ENCODE measurements around the gene CLK1. TPM values are rescaled to one million over a fixed set of nuclear protein-coding genes. Genes with fewer than 3 reads are reported as not detected.

Gene CLK1
- total RNA-seq, 1 donor from 2014 or later = 46.2 TPM

- H3K36me3 Mint-ChIP-seq (ENCODE audit: low read depth, unreplicated experiment) = peaks cover 7% of the 10 kb centered on the region
- no peak overlapping the region for H3K4me3 Mint-ChIP-seq (ENCODE audit: unreplicated experiment)
- Histone ChIP-seq H3K27me3 (ENCODE audit: insufficient read depth, low read length) (no peaks in the 10 kb centered on the region), H3K79me2 (ENCODE audit: insufficient read depth, low read length) (no peaks in the 10 kb centered on the region), H2AFZ (ENCODE audit: low read depth, low read length) (no peak overlapping the region), H4K20me1 (ENCODE audit: insufficient read depth, low read length) (no peaks in the 10 kb centered on the region), H3K27ac (ENCODE audit: low read depth, low read length) (no peak overlapping the region), H3K9ac (ENCODE audit: low read length) (no peak overlapping the region), H3K4me1 (ENCODE audit: insufficient read depth, low read length) (no peaks in the 10 kb centered on the region), H3K4me3 (ENCODE audit: insufficient read depth, low read depth, low read length) (no peak overlapping the region), H3K36me3 (ENCODE audit: insufficient read depth, low read length) (no peaks in the 10 kb centered on the region), H3K4me2 (ENCODE audit: low read length) (no peak overlapping the region), H3K9me3 (ENCODE audit: insufficient read depth, low read depth, low read length) (no peaks in the 10 kb centered on the region)
- no peak for FAIRE-seq
- DNase-seq (ENCODE audit: low read depth) = no peak
- TF ChIP-seq EZH2 (IDR thresholded peaks at IDR 0.05; ENCODE audit: insufficient read depth, low read length) (no peak), CTCF (IDR thresholded peaks at IDR 0.05; ENCODE audit: insufficient read depth, low read depth, low read length) (no peak)
- H3K4me1 Mint-ChIP-seq (ENCODE audit: low read depth, unreplicated experiment) = no peaks in the 10 kb centered on the region
- no peak overlapping the region for H3K27ac Mint-ChIP-seq (ENCODE audit: unreplicated experiment)
- no peaks in the 10 kb centered on the region for H3K27me3 Mint-ChIP-seq (ENCODE audit: low read depth, unreplicated experiment)
- H3K9me3 Mint-ChIP-seq (ENCODE audit: unreplicated experiment) = peaks cover 1% of the 10 kb centered on the region
Observed at GRCh38 chr2:200843993-200844948, 20.2 kb downstream of the CLK1 start.

GRCh38 chr2:200839513-200839912, 24.9 kb downstream of the CLK1 start:
- no peak overlapping the region for H2AFZ ChIP-seq (ENCODE audit: low read depth, low read length)
- peaks cover 2% of the 10 kb centered on the region for H3K9me3 ChIP-seq (ENCODE audit: insufficient read depth, low read depth, low read length)
- H3K4me2 ChIP-seq (ENCODE audit: low read length) = no peak overlapping the region
- H3K9ac ChIP-seq (ENCODE audit: low read length) = no peak overlapping the region
- Mint-ChIP-seq H3K4me1 (ENCODE audit: low read depth, unreplicated experiment) (no peaks in the 10 kb centered on the region), H3K9me3 (ENCODE audit: unreplicated experiment) (peaks cover 9% of the 10 kb centered on the region), H3K36me3 (ENCODE audit: low read depth, unreplicated experiment) (peaks cover under 1% of the 10 kb centered on the region), H3K4me3 (ENCODE audit: unreplicated experiment) (no peak overlapping the region), H3K27ac (ENCODE audit: unreplicated experiment) (no peak overlapping the region), H3K27me3 (ENCODE audit: low read depth, unreplicated experiment) (no peaks in the 10 kb centered on the region)
- H3K4me1 ChIP-seq (ENCODE audit: insufficient read depth, low read length) = no peaks in the 10 kb centered on the region
- no peak for DNase-seq (ENCODE audit: low read depth)
- H3K36me3 ChIP-seq (ENCODE audit: insufficient read depth, low read length) = no peaks in the 10 kb centered on the region
- TF ChIP-seq CTCF (IDR thresholded peaks at IDR 0.05; ENCODE audit: insufficient read depth, low read depth, low read length) = no peak
- no peaks in the 10 kb centered on the region for H3K27me3 ChIP-seq (ENCODE audit: insufficient read depth, low read length)
- H3K4me3 ChIP-seq (ENCODE audit: insufficient read depth, low read depth, low read length) = no peak overlapping the region
- H3K79me2 ChIP-seq (ENCODE audit: insufficient read depth, low read length) = no peaks in the 10 kb centered on the region
- H3K27ac ChIP-seq (ENCODE audit: low read depth, low read length) = no peak overlapping the region
- no peak for FAIRE-seq
- no peaks in the 10 kb centered on the region for H4K20me1 ChIP-seq (ENCODE audit: insufficient read depth, low read length)

- Mint-ChIP-seq H3K27ac (ENCODE audit: unreplicated experiment) (no peak overlapping the region), H3K9me3 (ENCODE audit: unreplicated experiment) (peaks cover 9% of the 10 kb centered on the region), H3K4me3 (ENCODE audit: unreplicated experiment) (no peak overlapping the region), H3K27me3 (ENCODE audit: low read depth, unreplicated experiment) (no peaks in the 10 kb centered on the region), H3K36me3 (ENCODE audit: low read depth, unreplicated experiment) (no peaks in the 10 kb centered on the region), H3K4me1 (ENCODE audit: low read depth, unreplicated experiment) (no peaks in the 10 kb centered on the region)
- Histone ChIP-seq H3K4me3 (ENCODE audit: insufficient read depth, low read depth, low read length) (no peak overlapping the region), H3K9ac (ENCODE audit: low read length) (no peak overlapping the region), H3K4me2 (ENCODE audit: low read length) (no peak overlapping the region), H2AFZ (ENCODE audit: low read depth, low read length) (no peak overlapping the region), H3K27me3 (ENCODE audit: insufficient read depth, low read length) (no peaks in the 10 kb centered on the region), H4K20me1 (ENCODE audit: insufficient read depth, low read length) (no peaks in the 10 kb centered on the region), H3K4me1 (ENCODE audit: insufficient read depth, low read length) (no peaks in the 10 kb centered on the region), H3K36me3 (ENCODE audit: insufficient read depth, low read length) (no peaks in the 10 kb centered on the region), H3K9me3 (ENCODE audit: insufficient read depth, low read depth, low read length) (peaks cover 2% of the 10 kb centered on the region), H3K27ac (ENCODE audit: low read depth, low read length) (no peak overlapping the region), H3K79me2 (ENCODE audit: insufficient read depth, low read length) (no peaks in the 10 kb centered on the region)
- no peak for DNase-seq (ENCODE audit: low read depth)
- no peak for FAIRE-seq
- TF ChIP-seq EZH2 (IDR thresholded peaks at IDR 0.05; ENCODE audit: insufficient read depth, low read length) (no peak), CTCF (IDR thresholded peaks at IDR 0.05; ENCODE audit: insufficient read depth, low read depth, low read length) (no peak)
Observed at GRCh38 chr2:200834701-200835100, 29.8 kb downstream of the CLK1 start.
